HL-60/S4 (cell line): ENCODE data around the gene C6orf136.
"Not testable (repeated sequence)": the region's sequence is repeated elsewhere in the genome, so short reads cannot be mapped to it uniquely, and the experiment has no call there.

Experiments used
- in situ Hi-C: fragments of 300-500 bp; cut with MboI; formaldehyde crosslinking; loops from 2 replicates; pipeline ENCODE4 v1.14.3; 2022; ENCODE audit warnings: low sequenced_read_pairs

Gene C6orf136

DNA sequence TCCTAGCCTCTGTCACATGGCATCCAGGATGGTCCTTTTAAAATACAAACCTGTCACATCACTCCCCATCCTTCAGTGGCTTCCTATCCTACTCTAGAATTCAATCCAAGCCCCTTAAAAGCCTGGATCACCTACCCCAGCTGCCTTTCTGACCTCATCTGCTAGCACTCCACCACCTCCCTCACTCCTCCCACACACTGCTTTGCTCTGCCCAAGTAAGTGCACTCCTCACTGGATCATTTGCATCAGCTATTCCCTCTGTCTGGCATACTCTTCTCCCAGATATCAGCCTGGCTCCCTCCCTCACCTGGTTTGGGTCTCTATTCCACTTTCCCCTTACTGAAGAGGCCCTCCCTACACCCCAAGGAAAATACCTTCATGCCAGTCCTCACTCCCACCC lies 10.5 kb downstream of the C6orf136 start:
- in situ Hi-C loops: no loop called here

DNA sequence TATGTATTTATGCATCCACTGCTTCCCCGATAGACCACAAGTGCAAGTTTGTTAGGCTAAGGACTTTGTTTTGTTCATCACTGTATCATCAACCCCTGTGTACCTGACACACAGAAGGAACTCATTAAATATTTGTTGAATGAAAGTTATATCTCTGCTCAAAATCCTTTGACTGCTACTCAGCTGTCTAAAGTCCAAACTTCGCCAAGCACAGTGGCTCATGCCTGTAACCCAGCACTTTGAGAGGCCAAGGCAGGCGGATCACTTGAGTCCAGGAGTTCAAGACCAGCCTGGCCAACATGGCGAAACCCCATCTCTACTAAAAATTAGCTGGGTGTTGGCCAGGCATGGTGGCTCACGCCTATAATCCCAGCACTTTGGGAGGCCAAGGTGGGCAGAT lies 11.0 kb downstream of the C6orf136 start:
- in situ Hi-C loops: not testable (repeated sequence)

DNA sequence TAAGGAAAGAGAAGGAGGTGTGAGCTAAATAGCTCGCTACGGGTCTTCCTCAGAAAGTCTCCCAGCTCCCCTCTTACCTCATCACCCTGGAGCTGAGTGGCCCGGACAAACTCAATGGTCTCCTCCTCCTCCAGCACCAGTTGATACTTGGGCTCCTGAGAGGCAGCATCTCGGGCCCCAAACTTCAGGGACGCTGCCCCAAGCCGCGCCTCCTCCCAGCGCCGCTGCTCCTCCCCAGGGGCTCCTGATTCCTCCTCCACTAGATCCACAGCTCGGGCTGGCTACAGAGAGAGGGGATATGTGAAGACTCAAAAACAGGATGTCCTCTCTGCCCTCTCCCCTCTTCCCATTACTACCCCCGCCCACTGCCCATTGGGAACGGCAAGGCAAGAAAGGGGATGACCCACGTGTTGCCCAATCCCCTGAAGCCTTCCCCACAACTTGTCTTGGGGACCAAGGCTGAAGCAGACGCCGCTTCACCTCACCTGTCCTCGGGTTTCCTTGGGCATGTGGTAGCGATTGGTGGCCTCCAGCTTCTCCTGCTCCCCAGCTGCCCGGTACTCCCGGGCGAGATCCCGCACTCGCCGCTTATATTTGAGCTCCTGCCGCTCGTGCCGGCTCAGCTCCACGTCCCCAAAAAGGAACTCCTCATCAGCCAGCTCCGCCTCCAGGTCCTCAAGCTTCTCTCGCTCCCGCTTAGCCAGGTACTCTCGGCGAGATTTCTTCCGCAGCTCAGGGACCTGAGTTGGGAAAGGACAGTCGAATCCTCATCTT lies 18.2 kb downstream of the C6orf136 start:
- in situ Hi-C loops: no loop called here

DNA sequence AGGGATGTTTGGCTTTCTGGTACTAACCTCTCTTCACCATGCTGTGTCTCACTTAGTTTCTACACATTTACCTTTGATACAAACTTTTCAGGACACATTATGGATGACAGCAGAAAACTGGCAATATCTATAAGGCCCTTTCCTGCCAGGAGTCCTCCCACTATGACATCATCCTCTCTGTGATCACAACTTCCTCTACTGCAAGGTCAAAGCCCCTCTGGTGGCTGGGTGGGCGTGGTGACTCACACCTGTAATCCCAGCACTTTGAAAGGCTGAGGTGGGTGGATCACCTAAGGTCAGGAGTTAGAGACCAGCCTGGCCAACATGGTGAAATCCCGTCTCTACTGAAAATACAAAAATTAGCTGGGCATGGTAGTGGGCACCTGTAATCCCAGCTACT lies 19.4 kb downstream of the C6orf136 start:
- in situ Hi-C loops: not testable (repeated sequence)

DNA sequence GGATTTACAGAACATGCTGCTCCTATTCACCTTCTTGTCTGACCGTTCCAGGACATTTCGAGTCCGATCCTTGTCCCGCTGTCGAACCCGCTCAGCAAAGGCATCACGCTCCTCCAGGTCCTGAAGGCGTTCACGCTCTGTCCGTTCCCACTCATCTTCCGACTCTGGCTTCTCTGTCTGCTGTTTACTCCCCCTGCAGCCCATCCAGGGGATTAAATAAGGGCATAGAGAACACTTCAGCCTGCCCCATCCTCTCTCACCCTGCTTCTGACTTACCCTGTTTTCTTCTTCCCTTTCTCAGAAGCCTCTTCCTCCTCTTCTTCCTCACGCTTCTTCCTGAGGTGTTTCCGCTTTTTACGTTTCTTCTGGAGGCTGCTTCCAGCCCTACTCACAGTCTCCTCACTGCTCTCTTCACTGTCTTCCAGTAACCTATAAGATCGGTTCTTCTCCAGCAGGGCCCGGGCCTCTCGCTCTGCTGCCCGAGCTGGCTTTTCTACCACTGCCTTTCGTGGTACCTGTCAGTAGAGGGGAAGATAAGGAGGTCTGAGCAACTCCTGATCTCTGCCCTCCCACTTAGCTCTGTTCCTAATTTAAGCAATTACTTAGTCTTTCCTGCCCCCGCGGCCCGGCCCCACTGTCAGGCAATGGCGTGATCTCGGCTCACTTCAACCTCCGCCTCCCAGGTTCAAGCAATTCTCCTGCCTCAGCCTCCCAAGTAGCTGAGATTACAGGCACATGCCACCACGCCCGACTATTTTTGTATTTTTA lies 24.0 kb downstream of the C6orf136 start:
- in situ Hi-C loops: loop anchor here (10.0 kb wide), 1 partner anchor 186 kb away; the partner anchor contains the start of gene HLA-E

DNA sequence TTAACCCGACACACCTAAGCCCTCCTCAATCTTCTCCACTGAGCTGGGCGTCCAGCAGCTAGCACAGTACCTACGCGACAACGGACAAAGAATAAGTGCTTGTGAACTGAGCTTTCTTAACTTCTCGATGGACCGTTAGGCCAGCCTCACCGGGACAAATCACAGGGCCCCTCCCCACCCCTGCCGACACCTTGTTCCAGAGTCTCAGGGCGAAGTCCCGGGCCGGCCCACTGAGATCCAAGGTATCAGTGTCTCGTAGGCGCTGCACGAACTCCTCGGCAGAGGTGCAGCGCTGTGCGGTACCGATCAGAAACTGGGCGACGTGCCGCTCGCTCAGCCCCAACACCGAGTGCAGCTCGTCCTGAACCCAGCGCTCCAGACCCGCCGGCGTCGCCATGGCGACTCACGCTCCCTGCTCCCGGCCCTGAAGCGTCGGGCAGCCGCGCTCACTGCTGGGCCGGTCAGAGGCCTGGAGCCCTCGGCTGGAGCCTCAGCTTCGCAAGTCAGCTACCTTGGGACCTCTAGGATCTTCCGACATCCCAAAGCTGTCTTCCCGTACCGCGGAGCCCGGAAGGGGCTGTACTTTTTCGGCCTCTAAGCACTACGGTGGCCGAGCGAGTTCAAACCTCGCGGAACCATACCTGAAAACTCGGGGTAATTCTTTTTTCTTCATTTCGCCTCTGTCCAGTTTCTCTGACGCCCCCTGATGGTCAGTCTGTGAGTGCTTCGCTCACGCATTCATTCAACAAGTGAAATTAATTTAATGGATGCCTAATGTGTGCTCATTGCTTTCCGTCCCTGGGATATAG lies 25.7 kb downstream of the C6orf136 start, which contains the start of gene DHX16:
TSS of gene DHX16 (minus strand) at position 562 of the 809 bp plus-strand sequence. CDS start at position 397, 165 bp downstream.
- in situ Hi-C loops: loop anchor here (10.0 kb wide), 1 partner anchor 188 kb away; the partner anchor contains the start of gene HLA-E

DNA sequence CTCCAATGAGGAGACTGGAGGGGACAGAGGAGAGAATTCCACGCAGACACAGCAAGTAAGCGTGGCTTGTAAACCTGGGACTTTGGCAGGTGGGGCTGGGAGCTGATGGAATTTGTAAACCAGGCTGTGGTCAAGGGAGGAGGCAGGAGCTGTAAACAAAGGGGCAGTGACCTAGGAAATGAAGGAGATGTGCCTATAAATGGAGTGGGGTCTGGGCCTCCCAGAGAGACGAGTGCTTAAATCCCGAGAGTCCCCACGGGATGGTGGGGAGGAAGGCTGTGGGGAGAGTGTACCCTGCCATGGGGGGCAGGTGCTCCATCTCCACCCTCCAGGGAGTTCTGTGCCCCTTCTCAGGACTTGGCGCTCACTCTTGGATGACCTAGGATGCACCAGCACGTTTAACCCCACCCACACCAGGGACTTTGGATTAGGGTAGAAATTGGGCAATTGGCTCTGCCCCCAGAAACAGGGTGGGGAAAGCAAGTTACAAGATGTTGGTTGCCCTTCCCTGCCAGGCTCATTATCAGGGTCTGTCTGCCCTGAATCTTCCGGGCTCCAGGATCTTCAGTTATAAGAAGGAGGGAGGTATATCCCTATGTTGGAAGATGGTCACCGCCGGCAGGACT lies 29.8 kb downstream of the C6orf136 start:
- in situ Hi-C loops: loop anchor here (10.0 kb wide), 1 partner anchor 192 kb away; the partner anchor contains the start of gene HLA-E

DNA sequence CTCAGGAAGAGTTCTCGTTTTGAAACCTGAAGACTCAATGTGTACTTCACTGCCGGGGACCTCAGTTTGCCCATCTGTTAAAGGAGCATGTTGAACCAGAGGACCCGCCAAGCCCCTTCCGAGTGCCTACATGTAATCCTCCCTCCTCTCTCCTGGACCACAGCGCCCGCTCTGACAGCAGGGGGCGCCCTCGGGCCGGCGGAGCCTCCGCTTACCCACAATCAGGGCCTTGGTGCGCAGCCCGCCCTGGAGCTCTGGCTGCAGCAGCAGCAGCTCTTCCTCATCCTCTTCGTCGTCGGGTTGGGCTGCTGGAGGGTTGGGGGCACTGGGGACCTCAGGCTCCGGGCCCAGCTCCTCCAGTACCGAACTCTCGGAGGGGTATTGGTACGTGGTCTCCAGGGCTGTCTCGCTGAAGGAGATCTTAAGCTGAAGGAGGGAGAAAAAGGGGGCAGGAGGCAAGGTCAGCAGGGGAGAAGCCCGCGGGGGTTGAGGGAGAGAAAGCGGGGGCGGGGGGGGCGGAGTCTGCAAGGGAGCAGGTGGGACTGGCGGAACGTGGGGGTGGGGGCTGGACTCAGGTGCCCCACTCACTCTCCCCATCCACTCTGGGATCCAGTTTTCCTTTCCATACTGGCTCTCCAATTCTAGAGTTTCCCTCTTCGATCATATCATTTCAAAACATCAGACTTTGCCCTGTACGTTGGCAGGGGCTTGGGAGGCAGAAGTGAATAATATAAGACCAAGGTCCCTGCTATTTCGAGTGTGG lies 32.2 kb downstream of the C6orf136 start:
- in situ Hi-C loops: loop anchor here (10.0 kb wide), 1 partner anchor 194 kb away; the partner anchor contains the start of gene HLA-E

DNA sequence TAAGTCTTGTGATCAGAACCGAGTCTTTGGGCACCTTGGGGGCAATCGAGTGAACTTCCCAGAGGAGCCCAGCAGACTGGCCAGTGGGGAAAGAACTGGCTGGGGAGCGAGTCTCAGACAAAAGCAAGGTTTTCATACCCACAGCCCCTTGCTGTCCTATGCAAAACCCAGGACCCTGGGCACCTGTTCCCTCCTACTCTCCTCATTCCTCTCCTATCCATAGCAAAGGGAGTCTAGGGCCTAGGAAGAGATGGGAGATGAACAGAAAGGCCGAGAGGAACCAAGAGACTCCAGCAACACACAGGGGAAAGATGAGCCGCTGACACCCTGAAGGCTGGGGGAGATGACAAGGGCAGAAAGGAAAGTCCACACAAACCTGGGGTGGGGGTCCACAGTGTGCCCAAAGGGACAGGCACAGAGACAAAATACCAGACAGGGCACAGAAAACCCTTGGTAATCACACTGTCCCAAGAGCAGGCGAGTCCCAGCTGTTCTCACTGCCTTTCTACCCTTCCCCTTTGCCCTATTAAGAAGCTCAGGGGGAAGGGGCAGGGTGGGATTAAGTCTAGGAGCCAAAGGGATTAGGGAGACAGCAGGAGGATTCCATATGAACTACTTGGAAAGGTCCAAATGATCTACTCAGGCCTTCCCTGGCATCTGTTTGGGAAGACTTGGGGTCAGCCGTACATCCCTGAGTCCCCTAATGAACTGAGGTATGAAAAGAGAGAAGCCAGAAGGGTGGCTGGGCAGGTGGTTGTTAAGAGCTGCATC lies 33.0 kb downstream of the C6orf136 start:
- in situ Hi-C loops: loop anchor here (5.0 to 10.0 kb wide), 2 partner anchors 37 to 195 kb away; partner anchors contain the start of genes HLA-E and MDC1

DNA sequence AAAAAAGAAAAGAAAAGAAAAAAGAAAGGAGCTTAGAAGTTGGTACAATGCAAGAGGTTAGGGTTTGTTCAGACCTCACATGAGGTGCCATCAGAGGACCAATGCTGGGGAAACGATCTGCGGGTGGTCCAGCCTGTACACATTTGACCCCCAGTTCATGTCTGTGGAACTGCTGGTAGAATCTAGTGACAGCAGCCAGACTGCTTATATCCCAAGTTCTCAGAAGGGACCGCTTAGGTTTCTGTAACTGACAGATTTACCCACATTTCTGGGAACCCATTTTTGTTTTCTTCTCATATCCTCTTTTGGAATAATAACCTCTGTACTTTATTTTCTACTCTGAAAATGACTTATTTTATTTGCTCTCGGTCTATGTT lies 34.8 kb downstream of the C6orf136 start:
- in situ Hi-C loops: loop anchor here (5.0 kb wide), 1 partner anchor 36 kb away; the partner anchor contains the start of gene MDC1

DNA sequence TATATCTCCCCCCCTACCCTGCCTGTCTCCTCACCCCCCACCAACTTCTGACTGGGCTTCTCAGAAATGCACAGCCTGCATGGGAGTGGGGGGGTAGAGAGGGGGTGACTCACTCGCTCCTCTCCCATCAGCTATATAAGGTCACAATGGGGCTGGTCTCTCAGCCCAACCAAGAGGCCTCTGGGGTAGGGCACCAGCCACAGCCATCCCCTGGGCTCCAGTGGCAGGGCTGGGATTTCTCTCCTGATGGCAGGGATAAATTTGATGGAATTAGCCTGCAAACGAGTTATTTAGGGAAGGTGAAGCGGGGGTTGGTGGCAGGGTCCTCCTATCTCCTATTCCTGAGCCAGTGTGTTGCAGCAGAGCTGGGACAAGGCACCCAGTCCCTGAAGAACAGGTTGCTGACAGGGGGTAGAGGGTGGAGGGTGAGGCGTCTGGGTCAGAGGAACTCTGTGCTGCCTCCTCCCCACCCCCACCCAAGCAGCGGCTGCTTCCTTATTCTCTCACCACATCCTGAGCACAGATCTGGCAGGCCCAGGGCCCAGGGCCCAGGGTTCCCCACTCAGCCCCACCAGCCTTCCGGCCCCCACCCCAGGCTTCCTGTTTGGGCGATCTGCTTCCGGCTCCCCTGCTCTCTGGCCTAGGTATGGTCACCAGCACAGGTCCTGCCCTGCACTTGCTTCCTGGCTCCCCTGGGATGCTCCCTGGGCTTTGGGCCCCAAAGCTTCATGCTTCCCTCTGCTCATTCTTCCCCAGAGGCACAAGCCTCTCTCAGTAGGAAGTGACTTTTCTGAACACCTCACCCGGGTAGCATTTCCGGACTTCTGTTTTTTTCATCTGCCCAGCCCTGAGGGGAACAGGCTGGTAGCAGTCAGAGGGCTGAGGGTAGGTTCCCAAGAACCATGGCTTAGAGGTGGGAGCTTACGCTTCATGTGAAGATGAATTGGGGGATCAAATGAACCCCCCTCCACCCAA lies 35.5 kb downstream of the C6orf136 start:
- in situ Hi-C loops: loop anchor here (5.0 kb wide), 1 partner anchor 35 kb away; the partner anchor contains the start of gene MDC1

DNA sequence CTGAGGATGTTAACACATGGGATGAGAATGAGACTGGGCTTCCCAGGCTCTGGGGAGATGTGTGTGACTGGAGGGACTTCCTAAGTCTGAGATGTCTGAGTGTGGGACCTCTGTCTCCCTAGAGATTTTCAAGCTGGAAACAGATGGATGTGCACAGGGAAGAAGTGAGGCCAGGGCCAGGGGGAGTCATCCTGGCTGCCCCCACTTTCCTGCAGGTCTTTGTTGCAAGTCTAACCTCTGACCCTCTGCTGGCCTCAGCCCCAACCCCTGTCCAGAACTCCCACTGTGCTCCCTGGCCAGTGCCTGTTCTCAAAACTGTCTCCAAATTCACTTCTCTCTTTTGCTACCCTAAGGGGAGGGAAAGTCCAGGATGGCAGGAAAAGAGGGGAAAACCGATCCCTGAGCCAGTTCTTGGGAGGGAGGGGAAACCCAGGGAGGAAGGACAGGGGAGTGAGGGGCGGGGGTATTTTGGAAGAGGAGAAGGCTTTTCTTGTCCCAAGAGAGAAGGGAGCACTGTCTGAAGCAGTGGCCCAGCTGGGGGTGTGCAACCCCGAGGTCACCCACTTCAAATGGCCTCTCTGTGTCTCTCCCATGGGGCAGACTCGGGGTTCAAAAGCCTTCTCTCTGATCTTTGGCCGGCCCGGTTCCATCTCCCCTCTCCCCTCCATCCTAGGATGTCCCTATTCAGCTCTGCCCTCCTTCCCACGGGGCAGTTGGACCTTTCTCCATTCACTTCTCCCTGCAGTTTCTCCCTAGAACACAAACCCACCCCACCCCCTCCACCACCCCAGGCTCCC lies 36.4 kb downstream of the C6orf136 start:
- in situ Hi-C loops: loop anchor here (5.0 kb wide), 1 partner anchor 34 kb away; the partner anchor contains the start of gene MDC1

DNA sequence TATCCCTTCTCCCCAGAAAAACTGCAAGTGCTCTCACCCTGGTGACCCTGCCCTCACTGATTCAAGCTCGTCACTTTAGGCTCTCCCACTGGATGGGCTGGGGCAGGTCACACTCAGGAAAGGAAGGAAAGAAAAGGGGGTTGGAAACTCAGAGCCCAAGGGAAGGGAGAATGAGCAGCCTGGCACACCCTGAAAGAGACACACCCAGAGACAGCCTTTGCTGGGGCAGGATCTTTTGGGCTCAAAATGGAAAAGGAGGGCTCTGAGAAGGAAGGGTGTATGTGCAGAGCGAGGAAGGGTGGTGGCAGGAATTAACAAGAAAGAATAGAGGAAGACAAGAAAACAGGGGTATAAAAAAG lies 37.0 kb downstream of the C6orf136 start:
- in situ Hi-C loops: loop anchor here (5.0 kb wide), 1 partner anchor 33 kb away; the partner anchor contains the start of gene MDC1

DNA sequence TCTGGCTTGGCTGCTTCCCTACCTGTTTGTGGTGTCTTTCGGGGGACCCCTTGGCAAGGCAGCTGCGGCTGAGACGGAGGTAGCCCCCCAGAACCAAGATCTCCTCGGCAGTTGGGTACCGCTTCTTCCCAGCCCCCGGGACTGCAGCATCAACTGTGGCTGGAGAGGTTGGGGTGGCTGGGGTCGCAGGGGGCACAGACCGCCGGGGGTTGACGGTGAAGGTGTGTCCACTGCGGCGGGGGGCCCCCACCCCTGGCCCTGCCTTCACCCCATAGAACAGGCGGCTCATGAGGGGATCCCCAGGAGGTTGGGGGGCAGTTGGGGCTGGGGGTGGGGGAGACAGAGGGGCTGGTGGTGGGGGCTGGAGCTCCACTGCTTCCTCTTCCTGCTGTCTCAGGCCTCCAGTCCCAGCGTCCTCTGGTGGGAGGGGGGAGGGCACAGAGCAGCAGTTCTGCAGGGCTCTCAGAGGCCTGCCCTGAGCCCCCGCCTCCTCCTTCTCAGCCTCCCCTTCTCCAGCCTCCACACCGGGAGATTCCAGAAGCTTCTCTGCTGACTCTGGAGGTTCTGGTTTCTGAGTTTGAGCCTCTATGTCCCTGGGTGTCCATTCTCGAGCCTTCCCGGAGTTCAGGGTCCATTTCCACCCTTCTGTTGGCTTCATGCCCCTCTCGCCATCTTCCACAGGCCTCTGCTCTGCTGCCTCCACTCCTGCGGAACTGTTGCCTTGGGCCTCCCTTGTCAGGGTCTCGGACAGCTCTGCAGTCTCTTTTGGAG lies 37.6 kb downstream of the C6orf136 start:
- in situ Hi-C loops: loop anchor here (5.0 kb wide), 1 partner anchor 33 kb away; the partner anchor contains the start of gene MDC1

DNA sequence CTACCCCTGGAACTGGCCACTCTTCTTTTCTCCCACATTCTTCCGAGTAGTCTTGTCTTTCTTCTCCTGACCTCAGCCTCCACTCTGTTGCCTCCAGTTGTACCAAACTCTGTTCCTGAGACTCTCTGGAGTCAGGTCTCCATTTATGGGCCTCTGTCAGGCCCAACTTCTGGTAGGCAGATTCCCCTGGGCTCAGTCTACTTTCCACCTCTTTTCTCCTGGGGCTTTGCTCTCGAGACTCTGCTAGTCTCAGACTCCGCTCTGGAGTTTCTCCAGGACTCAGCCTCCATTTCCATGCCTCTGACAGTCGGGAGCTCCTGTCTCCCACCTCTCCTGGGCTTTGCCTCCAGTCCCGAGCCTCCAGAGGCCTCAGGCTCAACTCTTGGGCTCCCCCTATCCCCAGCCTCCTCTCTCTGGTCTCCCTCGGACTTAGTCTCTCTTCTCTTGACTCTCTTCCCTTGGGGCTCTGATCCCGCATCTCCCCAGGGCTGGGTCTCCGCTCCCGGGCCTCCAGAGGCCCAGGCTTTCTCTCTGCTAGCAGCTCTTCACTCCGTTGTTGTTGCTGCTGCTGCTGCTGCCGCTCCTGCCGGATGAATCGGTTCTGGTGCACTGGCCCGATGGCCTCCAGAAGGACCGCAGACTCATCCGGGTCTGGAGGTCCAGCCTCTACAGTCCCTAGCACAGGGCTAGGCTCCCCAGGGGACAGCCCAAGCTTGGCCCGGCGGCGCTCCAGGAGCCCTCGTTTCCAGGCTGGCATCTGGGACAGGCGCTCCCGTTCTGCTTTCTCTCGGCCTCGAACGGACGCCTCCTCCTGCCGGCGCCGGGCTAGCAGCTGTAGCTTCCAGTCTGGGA lies 38.5 kb downstream of the C6orf136 start:
- in situ Hi-C loops: no loop called here
